NCI-H82 treated with DMSO at 0.1 percent for 48 hours (cell line): ENCODE data around the gene TMPO.
A peak's percentile ranks its signal among the peaks of the same experiment; 100 is the strongest.
"Not testable (repeated sequence)": the region's sequence is repeated elsewhere in the genome, so short reads cannot be mapped to it uniquely, and the experiment has no call there.

ENCODE experiments used
- DNase-seq: peaks from one replicate; lab custom pipeline; 2025; ENCODE audit not compliant: unreplicated experiment; lab: John Stamatoyannopoulos, UW

TMPO gene, protein sequence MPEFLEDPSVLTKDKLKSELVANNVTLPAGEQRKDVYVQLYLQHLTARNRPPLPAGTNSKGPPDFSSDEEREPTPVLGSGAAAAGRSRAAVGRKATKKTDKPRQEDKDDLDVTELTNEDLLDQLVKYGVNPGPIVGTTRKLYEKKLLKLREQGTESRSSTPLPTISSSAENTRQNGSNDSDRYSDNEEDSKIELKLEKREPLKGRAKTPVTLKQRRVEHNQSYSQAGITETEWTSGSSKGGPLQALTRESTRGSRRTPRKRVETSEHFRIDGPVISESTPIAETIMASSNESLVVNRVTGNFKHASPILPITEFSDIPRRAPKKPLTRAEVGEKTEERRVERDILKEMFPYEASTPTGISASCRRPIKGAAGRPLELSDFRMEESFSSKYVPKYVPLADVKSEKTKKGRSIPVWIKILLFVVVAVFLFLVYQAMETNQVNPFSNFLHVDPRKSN

DNA sequence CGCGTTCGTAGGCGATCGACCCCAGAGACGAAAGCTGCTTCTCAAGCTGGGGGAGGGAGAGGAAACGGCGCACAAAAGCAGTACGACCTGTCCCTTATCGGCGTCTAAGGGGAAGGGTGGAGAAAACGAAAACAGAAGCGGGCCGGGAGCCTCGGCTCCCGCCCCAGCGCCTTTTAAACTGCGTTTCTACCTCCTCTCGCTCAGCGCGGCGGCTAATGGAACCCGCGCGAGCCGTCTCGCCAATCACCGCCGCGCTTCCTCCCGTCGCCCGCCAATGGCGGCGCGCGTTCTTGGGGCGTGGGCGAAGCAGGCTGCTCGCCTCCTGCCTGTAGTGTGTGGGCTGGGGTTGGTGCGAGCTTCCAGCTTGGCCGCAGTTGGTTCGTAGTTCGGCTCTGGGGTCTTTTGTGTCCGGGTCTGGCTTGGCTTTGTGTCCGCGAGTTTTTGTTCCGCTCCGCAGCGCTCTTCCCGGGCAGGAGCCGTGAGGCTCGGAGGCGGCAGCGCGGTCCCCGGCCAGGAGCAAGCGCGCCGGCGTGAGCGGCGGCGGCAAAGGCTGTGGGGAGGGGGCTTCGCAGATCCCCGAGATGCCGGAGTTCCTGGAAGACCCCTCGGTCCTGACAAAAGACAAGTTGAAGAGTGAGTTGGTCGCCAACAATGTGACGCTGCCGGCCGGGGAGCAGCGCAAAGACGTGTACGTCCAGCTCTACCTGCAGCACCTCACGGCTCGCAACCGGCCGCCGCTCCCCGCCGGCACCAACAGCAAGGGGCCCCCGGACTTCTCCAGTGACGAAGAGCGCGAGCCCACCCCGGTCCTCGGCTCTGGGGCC lies at the start of gene TMPO:
Gene TMPO (plus strand): TSS at position 304 of the 824 bp plus-strand sequence. CDS start 278 bp downstream, at position 582.
- DNase-seq, result peak; percentile 80

DNA sequence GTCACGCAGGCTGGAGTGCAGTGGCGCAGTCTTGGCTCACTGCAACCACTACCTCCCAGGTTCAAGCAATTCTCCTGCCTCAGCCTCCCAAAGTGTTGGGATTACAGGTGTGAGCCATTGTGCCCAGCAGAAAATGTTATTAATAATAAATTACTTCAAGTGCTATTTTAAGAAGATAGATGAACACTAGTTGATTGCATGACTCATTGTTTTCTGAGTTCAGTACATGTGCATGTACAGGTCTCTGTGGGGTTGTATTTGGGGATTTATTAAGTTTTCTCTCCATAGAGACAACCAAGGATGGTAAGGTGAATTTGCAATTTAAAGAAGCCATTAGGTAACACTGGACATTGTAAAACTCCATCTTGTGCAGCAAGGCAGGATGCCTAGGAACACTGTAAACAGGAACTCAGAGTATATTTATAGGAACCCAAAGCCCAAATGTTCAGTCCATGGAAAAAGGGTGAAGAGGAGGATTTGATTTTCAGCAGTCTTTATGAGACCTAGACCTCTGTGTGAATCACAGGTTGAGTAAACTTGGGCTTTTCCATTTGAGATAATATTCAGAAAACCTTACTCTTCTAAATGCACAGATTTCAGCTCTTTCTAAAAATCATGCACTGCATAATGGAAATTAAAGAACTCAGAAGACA lies 49.3 kb upstream of the TMPO start:
- no peak for DNase-seq

DNA sequence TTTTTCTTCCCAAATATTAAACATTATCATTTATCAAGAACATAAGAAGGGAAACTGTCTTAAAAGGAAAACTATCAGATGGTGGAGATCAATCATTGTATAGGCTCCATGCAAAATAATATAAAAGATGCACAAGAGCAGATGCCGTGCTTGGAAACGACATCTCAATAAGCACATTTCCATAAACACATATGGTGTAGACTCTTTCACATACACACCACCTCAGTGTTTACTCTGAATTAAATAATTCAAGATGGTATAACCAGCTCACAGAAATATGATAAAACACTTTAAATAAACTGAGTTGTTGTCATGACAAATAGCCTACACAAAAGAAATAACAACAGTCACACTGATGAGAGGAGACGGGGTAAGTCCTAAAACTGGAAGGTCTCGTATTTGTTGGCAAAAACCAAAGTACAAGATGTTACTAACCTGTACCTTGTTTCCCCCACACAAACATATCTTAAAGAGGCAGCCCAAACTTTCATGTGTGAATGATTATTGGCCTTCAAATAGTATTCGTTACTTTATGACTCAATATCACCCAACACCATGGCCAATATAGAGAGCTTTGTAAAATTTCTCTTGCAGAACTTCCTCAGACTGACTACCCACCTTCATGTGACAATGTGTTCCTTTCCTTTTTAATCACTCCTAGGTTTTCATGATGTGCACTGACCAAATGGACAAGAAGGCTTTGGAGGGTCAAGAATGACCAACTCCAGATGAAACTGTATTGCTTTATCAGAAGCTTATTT lies 48.6 kb upstream of the TMPO start:
- DNase-seq, result no peak

DNA sequence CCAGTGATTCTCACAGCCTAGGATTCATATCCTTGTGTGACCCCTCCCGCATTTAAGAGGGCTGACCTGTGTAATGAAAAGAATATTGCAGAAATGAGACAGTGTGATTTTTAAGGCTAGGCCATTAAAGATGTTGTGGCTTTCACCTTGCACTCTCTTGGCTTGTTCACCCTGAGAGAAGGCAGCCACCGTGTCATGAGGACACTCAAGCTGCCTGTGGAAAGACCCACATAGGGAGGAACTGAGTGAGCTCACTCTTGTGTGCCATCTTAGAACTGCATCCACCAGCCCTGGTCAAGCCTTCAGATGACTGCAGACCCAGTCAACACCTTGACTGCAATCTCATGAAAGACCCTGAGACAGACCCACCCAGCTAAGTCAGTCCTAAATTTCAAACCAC lies 46.3 kb upstream of the TMPO start:
- no peak for DNase-seq

DNA sequence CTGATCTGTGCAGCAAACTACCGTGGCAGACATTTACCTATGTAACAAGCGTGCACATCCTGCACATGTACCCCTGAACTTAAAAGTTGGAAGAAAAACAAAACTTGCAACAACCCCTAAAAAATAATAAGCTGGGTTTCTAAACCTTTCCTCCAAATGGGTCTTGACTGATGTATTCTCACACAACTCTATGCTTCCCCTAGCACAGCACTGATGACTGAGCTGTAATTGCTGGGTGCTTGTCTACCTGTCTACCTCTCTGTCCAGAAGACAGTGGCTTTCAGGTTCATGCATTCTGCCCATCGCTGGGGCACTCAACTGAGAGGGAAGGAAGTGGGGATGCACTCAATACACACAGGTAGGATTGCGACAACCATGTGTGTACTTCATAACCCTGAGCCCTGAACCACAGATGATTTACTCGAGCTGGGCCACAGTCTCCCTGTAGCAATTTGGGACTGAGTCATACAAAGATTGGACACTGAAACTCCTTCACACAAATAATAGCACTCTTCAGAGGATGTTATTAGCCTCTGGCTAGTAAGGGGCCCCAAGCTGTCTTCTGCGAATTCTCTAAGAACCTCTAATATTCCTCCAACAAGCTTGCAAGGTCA lies 44.8 kb upstream of the TMPO start:
- no peak for DNase-seq

DNA sequence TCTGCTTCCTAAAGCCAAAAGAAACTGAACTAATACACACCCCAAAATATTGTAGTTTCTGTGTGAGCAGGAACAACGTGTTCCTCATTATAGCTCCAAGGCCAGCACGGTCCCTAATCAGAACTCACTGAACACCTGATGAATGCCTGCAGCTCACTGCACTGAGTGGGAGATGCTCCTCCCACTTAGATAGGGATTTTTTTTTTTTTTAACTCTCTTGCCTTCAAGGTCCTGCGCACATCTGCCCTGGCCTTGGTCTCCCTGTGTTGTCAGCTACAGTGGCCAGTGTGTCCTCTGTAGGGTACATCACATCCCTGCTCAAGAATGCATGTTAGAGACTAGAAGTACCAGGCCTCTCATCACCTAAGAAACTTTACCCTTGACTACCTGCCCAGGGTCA lies 44.3 kb upstream of the TMPO start:
- DNase-seq, result no peak

DNA sequence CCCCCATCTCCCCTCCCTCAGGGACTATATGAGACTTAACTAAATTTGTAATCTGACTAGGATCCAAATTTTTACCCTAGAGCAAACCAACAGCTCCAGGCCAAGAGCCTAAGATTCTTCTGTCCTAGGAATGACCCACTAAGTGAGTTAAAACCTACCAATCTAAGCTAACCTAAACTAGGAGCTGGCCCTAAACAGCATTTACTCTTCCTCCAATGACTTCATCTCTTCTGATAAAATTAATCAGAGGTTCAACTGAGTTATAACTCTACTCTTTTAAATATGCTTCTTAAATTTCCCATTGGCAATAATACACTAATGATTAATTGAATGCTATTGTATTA lies 39.9 kb upstream of the TMPO start:
- no peak for DNase-seq

DNA sequence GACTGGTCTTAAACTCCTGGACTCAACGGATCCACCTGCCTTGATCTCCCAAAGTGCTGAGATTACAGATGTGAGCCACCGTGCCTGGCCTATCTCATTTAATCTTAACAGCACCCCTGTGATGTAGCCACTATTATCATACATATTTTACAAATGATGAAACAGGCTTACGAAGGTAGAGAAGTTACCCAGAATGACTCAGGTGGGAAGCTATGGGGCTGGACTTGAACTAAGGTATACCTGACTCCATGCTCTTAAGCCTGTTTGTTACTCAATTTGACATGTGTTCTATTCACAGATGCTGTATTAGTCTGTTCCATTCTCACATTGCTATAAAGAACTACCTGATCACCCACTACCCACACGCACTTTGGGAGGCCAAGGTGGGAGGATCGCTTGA lies 36.8 kb upstream of the TMPO start:
- no peak for DNase-seq

DNA sequence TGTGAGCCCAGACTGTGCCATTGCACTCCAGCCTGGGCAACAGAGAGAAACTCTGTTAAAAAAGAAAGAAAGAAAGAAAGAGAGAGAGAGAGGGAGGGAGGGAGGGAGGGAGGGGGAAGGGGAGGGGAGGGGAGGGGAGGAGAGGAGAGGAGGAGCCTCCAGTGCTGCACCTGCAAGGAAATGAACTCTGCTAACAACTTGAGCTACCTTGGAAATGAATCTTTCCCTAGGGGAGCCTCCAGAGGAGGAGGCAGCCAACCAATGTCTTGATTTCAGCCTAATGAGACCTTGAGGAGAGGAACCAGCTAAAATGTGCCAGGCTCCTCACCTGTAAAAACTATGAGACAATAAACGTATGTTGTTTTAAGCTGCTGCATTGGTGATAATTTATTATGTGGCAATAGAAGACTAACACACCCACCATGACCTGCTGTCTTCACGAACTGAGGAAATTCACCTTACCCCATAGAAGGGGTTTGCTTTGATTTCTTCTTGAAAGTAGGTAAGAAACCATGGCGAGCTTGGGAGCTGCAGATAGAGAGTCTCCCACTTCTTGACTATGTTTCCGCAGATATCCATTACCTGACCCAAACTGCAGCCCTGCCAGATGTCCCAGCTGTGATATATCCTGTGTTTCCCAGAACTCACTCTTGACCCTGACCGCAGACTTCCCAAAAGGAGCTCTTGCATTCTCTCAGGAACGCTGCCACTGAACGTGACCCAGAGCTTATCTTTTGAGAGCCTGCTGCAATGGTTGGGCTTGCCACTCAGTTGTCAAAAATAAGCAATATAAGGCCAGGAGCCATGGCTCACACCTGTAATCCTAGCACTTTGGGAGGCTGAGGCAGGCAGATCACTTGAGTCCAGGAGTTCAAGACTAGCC lies 31.5 kb upstream of the TMPO start:
- DNase-seq, result no peak

DNA sequence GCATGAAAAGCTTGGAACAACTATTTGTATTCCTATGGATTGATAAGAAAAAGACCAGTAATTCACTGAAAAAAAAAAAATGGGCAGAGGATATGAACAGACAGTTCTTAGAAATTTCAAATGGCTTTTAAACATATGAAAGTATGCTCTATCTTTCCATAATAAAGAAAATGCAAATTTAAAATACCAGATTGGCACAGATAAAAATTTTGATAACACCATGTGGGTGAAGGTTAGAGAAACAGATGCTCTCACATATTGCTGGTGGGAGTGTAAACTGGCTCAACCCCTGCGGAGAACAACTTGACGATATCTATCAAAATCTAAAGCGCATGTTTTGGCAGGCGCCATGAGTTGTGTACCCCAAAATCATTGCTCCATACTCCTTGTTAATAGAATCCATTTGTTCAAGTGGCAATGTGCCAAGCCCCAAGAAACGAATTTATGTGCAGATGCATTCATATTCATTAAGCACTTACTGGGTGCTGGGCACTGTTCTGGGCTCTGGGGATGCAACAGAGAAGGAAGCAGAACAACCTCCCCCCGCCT lies 29.5 kb upstream of the TMPO start:
- DNase-seq, result no peak

DNA sequence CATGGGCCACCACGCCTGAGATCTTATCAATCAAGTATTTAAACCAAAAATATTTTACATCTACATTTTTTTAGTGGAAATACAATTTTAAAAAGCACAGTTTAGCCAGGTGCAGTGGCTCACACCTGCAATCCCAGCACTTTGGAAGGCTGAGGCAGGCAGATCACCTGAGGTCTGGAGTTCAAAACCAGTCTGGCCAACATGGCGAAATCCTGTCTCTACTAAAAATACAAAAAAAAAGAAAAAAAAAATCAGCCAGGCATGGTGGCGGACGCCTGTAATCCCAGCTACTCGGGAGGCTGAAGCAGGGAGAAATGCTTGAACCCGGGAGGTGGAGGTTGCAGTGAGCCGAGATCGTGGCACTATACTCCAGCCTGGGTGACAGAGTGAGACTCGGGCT lies 27.0 kb upstream of the TMPO start:
- not testable (repeated sequence) for DNase-seq

DNA sequence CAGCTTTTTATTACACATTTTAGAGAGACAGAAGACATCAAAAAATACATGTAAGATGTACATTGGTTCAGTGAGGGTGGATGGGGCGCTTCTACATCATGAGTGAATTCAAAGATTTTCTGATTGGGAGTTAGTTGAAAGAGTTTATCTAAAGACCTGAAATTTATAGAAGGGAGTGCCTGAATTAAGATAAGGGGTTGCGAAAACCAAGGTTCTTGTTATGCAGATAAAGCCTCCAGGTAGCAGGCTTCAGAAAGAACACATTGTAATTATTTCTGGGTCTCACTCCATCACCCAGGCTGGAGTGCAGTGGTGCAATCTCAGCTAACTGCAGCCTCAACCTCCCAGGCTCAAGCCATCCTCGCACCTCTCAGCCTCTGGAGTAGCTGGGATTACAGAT lies 26.2 kb upstream of the TMPO start:
- DNase-seq, result no peak

DNA sequence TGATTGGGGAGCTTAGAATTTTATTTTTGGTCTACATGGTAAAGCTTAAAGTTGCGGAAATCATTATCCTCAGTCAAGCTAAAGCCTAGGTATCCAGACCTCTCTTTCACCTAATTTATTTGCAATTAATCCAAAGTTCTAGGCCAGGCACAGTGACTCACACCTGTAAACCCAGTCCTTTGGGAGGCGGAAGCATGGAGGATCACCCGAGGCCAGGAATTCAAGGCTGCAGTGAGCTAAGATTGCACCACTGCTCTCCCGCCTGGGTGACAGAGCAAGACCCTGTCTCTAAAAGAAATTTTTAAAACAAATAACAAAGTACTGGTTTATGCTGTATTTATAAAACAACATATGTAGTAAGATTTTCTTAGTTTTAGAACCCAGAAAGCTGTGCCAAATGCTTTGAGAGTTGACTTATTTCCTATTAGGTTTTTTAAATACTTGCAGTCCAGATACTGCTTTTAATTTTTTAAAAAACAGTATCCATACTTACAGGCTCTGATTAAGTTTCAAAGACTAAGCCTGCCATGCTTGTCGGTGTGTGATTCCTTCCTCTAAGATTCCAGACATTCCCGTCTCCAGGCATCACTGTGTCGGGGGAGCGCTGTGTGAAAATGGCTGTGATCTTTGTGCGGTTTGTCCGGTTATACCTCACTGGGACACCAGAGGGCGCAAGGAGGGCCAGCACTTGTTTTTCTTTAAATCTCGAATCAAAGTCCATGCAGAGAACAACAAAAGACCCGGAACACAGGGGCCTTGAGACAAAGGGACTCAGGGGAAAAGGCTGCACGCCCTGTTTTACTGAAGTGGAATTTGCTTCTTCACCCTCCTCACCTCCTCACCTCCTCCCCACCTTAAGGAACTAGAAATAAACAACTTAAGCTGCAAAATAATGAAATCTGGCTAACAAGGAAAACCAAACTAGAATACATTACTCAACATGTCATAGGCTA lies 24.6 kb upstream of the TMPO start:
- peak; percentile 82 for DNase-seq

DNA sequence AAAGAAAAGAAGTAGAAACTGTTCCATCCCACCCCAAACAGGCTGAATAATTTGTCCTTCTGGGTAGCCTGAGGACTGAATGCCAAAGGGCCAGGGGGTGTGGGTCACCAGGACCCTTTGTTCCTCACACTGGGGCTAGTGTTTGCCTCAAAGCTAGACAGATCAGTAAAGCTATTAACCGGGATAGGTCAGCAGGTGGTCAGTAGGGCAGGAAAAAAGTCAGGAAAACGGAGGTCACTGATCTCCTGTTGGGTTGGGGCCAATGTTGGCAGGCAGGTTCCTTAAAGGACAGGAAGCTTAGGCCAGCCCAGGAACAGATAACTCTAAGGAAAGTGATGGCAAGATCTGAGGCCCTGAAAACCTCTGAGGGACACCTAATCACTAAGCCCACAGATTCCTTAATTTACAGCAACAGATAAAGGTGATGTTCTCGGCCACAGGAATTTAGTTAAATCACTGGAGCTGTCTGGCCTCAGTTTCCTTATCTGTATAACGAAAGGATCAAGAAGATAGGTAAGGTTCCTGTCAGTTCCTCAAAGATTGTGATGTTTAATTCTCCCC lies 22.7 kb upstream of the TMPO start:
- DNase-seq, result no peak

DNA sequence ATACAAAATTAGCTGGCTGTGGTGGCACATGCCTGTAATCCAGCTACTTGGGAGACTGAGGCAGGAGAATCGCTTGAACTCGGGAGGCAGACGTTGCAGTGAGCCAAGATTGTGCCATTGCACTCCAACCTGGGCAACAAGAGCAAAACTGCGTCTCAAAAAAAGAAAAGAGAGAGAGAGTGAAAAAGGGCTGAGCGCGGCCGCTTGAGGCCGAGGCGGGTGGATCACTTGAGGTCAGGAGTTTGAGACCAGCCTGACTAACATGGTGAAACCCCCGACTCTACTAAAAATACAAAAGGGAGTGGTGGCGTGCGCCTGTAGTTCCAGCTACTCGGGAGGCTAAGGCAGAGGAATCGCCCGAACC lies 14.1 kb upstream of the TMPO start:
- not testable (repeated sequence) for DNase-seq

DNA sequence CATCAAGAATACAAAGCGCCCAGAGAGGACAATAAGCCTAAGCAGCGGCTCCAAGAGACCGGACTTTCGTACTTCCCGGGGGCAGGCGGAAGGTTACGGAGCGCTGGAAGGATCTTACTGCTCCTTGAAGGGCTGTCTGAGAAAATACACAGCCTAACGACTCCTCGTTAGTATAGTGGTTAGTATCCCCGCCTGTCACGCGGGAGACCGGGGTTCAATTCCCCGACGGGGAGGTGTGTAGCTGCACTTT lies 12.1 kb upstream of the TMPO start:
- peak; percentile 94 for DNase-seq

DNA sequence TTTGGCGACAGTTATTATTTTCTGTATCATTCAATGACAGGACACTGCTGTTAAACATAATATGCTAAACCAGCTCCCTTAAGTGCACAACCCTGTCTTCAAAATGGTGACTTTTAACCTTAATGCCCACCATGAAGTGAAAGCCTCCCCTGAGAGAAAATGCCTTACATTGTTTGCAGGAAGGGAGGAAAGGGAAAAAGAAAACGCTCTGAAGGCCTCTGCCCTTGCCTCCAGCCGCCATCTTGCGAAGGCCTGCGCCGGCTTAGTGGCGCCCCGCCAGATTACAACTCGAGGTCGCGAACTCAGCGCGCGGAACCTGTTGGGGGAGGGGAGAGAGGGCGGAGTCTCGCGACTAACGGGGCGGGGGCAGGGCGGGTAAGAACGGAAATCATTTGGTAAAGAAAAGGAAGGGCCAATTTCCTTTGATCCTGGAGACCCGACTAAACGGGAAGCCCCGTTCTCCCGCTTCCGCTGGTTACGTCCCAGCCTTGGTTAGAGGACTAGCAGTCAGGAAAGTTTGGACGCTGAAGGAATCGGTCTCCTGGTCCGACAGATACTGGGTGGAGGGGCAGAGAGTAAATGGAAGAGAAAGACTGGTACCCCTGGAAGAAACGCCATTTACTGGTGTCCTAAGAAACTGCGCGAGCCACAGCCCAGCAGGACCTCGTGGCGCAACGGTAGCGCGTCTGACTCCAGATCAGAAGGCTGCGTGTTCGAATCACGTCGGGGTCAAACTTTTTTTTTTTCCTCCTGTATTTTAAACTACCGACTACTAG lies 11.6 kb upstream of the TMPO start:
- DNase-seq, result peak; percentile 94

DNA sequence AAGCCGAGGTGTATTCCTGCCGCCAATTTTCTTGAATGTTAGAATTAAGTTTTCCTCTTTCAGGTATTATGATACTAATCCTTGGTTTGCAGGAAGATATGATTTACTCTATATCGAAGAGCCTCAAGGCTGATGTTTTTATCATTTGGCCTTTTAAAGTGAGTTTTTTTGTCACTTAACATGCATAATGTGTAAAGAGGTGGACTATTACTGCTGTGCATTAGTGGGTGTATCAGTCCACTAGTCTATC lies 11.1 kb upstream of the TMPO start:
- DNase-seq, result no peak
